ENCODE results near the gene GNG2.
A peak's percentile ranks its signal among the peaks of the same experiment; 100 is the strongest.

GNG2 gene

DNA sequence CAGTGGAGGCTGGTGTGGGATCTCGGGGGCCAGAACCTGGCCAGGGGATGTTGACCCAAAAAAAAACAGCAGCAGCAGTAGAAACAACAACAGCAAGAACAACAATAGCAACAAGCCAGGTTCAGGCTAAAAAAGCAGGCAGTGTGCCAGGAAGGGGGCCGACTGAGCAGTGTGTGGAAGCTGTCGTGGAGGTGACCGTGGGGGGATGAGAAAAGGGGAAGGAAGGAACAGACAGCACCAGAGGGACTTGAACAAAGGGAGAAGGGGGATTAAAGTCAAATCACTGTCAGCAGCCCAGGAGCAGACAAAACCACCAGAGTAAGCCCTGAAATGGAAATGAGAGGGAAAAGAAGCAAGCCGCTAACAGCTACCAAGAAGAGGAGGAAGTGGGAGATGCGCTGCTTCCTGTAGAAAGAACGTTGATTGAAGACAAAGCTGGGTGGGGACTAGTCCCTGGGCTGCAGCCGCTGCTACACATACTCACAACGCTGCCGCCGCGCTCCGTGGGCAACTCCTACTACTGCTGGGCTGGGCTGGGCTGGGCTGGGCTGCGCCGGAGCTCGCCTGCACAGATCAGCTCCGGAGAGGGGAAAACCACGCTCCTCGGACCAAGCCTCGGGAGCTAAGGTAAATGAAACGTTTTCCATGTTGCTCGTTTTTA is at the start of gene GNG2:
GNG2 (plus strand) TSS at position 449 of the 661 bp plus-strand sequence. CDS start 90,067 bp downstream, outside the sequence.
- peak; percentile 82 for DNase-seq (ENCODE audit: low spot score)

DNA sequence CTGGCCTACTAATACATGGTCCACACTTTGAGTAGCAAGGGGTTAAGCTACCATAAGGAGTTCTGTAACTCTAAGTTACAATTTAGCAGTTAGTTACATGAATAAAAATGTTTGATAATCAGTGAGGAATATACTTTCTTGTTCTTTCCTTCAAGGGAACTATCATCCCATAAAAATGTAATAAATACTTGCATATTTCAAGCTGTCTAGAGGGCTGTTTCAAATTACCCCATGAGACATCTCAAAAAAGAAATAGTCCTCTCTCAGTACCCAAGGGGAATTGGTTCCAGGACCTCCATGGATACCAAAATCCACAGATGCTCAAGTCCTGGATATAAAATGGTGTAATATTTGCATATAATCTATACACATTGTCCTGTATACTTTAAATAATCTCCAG is 48.7 kb upstream of the GNG2 start:
- no peak for DNase-seq (ENCODE audit: low spot score)

DNA sequence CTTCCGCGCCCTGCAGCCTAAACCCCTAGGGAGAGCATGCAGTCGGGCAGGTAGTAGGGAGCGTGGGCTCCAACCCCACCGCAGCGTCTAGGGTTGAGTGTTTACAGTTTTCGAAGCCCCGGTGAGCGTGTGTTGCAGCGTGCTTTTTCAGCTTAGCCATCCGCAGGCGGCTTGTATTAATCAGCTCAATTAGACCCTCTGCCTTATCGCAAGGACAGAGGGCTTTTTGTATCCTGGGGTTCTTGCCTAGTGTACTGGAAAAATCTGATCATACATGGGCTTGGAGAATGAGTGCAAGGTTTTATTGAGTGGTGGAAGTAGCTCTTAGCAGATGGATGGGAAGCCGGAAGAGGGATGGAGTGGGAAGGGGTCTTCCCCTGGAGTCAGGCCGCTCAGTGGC is 44.4 kb upstream of the GNG2 start:
- no peak for DNase-seq (ENCODE audit: low spot score)

DNA sequence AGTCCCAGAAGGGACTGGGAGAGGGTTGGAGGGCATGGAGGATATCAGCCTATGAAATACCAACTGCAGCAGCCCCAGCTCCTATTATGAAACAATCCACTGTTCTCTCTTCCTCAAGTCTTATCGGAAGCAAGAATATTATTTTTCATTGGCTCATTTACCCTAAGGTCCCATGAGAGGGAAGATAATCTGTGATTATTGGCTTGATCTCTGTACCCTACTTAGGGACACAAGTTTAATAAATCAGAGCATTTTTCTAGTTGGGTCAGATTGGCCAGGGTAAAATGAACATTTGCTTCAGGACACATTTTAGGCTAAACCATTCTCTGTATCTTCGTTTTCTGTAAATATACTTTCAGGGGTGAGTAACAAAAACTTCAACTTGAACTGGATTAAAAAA is 43.1 kb upstream of the GNG2 start:
- DNase-seq (ENCODE audit: low spot score), result no peak

DNA sequence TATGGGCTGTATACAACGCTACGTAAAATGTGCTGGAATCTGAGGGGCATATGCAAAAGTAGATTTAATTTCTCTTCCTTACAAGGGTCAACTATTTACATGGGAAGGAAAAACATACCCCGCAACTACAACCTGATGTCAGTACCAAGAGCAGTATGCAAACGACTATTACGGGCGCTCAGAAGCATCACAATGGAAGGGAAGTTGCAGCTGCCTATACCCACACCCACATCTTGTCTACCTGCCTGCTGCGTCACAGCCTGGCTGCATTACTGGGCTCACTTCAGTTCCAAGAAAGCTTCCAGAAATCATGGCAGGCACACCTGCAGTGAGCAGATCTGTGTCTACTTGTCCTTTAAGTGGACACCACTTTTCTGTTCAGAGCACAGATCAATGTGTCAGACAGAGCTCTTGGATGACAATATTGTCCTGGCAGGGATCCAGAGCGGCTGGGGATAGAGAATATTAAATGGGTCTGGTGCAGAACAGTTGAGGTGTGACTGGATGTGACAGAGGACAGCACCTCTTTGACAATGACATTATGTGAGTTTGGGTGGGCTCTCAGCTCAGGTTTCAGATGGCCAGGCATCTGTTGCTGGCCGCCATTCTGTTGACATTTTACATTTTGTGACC is 41.5 kb upstream of the GNG2 start:
- DNase-seq (ENCODE audit: low spot score), result no peak

DNA sequence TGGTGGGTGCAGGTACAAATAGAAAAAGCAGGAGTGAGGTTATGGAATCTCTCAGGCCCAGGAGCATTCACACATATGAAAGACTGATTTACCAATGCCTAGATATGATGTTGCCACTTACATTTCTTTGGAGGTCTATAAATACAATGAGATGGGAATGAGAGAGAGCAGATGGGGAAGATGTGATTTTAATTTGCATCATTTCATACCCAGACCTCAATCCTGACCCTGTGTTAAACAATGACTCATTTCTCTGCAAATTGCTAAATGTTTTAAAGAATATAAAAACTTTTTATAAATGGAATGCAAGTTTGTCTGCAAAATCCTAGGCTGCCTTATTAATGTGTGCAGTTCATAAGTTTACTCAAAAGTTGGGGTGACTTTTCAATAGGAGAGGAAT is 38.6 kb upstream of the GNG2 start:
- DNase-seq (ENCODE audit: low spot score), result no peak

DNA sequence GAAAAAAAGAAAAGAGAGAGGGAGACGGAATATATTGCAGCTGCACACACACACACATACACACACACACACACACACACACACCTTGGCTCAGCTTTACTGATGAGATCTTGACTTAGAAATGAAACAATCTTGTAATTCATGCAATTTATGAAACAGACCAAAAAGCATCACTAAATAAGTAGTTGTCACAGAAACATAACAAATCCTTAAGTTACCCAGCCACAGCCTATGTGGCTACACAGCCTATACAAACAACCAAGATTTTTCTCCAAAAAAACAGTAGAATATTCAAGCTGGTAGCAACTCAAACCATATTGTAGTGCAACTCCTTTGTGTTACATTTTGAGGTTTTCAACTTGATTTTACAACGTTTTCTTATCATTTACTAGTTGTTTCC is 37.9 kb upstream of the GNG2 start:
- no peak for DNase-seq (ENCODE audit: low spot score)

DNA sequence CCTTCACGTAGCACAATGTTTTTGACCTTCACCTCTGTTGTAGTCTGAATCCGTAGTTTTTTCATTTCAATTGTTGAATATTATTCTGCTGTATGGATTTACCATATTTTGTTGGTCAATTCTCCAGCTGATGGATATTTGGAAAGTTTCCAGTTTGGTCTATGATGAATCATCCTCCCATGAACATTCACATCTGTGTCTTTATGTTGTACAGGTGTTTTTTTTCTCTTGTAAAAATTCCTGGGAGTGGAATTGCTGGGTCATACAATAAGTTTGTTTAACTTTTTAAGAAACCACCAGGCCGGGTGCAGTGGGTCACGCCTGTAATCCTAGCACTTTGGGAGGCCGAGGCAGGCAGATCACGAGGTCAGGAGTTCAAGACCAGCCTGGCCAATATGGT is 36.7 kb upstream of the GNG2 start:
- no peak for DNase-seq (ENCODE audit: low spot score)

DNA sequence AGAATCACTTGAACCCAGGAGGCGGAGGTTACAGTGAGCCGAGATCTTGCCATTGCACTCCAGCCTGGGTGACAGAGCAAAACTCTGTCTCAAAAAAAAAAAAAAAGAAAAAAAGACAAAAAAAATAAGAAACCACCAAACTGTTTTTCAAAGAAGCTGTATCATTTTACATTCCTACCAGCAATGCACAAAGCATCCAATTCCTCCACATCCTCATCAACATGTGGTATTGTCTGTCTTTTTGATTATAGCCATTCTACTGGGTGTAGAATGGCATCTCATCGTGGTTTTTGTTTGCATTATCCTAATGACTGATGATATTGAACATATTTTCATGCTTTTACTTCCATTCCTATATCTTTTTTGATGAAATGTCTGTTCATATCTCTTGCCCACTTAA is 36.2 kb upstream of the GNG2 start:
- DNase-seq (ENCODE audit: low spot score), result no peak

DNA sequence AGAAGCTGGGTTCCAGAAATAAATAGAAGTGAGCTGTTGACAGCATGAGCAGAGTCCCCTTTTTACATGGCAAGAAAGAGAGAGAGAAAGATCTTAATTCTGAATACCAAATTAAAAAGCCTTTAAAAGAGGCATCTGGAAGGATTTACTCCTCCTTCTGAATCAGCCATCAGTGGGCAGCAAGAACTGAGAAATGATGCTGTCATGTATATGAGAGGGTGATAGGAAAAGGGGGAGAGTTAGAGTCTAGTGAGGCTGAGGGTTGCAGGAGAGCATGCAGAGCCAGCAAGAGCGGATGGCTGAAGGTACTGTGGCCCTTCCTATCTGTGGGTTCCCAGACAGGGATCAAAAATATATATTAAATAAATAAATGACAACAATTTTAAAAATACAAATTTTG is 34.5 kb upstream of the GNG2 start:
- no peak for DNase-seq (ENCODE audit: low spot score)

DNA sequence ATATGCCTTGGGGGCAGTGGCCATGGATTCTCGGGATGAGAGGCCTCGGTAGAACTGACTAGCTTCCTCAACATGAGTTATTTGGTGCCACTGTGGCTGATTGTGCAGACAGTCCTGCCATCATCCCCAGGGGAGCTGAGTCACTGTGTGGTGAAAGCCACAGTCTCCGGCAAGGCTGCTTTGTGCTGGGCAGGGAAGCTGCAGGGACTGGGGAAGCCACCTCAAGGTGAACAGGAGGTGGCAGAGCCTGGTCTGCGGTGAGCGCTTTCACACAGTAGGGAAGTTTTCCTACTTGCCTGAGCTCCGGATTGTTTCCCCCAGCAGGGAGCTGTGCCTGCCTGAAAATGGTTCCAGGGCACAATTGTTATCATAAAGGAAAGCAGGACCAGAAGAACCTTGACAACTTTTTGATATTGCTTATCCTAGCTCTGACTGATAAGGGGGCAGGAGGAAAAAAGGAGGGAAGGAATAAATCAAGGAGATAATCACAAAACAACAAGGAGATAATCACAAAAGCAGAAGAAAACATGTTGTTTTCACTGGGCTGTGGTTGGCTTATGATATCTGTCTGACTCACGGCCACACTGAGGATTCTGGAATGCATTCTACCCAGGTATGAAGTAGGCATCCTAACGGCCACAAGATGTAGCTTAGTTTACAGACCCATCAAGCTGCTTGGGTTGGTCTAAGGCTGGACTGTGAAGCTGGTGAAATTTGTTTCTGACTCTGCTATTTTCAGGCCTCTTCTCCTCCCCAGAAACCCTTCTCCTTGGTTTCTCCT is 32.2 kb upstream of the GNG2 start:
- no peak for DNase-seq (ENCODE audit: low spot score)

DNA sequence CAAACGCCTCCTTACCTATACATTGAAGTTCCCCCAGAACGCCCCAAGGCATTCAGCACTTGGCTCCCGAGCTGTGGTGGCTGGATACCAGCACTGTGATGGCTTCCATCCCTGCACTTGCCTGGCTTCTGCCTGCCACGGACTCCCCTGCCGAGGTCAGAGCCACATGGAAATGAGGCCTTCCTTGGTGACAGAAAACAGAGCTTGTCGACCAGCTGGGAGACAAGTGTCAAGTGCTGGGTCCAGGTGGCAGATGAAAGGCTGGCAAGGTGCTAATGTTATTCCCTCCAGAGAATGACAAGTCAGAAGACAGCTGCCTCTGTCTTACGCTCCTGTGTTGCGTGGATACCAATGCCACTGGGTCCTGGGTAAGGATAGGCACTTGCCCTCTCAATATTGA is 26.2 kb upstream of the GNG2 start:
- no peak for DNase-seq (ENCODE audit: low spot score)

DNA sequence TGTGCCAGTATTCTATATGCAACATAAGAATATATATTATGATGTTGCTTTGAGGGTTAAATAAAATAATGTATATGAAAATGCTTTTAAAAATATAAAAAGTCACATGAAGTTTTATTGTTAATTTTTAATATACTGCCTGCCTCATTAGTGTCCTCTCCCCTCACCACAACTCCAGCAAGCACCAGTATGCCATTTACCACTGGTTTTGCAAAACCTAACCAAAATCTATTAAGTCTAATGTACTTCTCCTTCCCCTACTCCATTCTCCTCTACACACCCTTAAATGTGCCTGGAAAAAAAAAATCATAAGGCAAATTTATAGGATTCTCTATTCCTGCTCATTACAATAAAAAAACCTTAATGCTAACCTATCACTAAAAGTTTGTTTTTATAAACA is 24.0 kb upstream of the GNG2 start:
- DNase-seq (ENCODE audit: low spot score), result no peak

DNA sequence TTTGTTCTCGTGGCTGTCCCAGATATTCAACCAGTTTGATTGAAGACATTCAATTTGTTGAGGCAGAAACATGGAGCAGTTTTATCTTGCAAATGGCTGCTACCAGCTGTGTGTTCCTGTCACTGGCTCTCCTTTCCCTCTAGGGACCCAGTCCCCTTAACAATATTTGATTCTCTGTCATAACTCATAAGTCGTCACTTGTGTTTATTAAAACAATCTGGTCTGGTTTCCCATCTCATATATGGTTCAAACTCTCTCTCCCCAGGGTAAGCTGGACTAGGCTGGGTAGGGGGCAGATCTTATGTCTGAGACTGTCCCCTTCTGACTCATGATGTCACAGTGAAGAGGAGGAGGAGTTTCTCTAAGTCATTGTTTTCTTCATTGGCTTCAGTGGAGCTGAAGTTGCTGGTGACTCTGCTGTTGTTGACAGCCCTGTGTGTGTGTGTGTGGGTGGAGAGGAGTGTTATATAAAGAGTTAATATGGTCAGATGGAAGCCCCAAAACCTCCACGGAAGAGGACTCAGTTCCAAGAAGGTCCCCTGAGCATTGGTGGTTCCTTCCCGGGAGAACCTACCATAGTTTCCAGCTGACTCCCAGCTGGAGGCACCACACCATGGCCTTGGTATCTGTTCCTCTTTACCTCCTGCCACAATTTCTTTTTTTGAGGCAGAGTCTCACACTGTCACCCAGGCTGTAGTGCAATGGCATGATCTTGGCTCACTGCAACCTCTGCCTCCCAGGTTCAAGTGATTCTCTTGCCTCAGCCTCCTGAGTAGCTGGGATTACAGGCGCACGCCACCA is 16.1 kb upstream of the GNG2 start:
- no peak for DNase-seq (ENCODE audit: low spot score)

DNA sequence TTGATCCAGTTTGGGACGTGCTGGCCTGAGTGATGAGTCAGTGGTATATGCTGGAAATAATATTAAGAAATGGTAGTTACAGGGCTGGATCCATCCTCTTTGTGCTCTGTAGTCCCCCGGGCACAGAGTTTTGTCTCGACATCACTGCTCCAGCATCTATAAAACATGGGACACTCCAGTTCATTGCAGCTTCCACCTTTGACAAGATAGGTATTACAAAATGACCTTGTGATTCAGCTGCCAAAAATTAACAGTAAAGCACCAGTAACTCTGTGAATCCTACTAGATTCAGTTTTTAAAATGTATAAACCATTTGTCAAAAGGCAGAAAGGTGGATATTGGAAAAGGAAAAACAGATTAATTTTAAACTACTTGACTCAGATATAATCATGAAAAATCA is 14.6 kb upstream of the GNG2 start:
- no peak for DNase-seq (ENCODE audit: low spot score)

DNA sequence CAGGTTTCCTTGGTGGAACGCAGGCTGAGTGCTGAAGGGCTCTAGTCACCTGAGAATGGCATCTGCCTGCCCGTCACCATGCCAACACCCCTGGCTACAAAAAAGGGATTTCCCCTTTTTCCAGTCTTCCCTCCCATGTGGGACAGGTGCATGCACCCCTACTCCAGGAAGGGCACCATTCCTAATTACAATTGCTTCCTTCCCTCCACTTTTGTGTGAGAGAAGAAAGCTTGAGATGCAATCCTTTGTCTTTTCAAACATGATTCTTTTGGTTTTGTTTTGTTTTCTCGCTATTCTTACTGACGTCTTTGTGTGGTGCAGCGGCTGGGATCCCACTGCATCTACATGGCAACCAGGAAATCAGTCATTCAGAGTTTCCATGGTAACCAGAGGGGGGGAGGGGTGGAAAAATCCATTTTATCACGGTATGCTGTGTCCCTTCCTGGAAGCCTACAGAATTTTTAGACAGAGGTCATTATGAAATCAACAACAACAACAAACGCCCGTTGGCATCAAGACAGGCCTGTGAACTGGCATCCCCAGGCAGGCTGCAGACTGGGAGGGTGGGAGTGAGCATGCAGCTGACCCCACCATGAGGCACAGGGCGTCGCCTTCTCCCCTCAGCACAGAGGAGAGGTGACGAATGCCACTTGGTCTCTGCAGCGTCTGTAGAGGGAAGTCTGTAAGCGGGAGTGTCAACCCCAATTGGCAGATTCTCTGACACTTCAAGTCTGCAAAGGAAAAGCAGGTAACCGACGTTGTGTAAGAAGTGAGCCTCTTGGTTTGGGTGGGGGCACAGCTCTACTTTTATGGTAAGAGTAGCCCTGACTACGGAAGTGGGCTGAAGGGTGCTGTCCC is 13.6 kb upstream of the GNG2 start:
- DNase-seq (ENCODE audit: low spot score), result peak; percentile 76

DNA sequence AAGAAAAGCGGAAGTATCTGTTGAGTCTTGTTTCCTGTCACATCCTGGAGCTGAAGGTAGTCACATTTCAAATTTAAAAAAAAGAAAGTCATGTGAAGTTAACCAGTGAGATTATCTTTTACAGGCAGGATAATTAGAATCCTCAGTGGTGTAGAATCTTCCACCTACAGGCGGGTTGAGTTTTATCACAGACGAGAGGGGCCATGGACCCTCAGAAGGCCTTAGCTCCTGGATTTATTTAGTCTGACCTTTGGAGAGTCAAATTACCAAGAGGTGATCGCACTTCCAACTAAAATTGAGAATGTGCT is 13.0 kb upstream of the GNG2 start:
- DNase-seq (ENCODE audit: low spot score), result no peak

DNA sequence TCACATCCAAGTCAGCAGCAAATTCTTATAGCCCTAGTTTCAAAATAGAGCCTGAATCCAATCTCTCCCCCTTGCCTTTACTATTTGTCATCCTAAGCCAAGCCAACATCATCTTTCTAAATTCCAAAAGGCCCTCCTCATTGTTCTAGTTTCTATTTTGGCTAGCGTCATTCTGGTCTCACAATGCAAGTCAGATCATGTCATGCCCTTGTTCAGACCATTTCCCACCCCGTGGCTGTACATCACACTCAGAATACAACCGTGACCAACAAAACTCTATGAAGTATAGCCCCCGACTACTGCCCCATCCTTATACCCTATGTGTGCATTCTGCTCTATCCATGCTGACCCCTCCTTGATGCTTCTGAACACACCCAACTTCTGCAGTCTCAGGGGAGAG is 12.3 kb upstream of the GNG2 start:
- no peak for DNase-seq (ENCODE audit: low spot score)

DNA sequence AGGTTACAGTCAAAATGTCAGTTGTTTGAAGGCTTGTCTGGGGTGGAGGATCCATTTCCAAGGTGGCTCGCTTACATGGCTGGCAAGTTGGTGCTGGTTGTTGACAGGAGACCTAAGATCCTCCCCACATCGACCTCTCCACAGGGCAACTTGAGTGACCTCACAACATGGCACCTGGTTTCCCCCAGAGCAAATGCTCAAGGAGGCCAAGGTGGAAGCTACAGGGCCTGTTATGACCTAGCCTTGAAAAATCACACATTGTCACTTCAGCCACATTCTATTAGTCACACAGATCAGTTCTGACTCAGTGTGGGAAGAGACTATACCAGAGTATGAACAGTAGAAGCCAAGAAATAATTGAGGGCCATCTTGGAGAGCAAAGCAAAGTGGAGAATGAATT is 11.3 kb upstream of the GNG2 start:
- no peak for DNase-seq (ENCODE audit: low spot score)

DNA sequence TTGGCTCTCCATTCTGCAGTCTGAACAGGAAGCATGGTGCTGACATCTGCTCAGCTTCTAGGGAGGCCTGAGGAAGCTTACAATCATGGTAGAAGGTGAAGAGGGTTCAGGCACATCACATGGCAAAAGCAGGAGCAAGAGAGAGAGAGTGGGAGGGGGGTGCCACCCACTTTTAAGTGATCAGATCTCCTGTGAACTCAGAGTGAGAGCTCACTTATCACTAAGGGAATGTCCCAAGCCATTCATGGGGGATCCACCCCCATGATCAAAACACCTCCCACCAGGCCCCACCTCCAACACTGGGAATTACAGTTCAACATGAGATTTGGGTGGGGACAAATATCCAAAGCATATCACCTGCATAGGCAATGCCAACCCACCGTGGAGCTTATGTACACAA is 9.8 kb upstream of the GNG2 start:
- no peak for DNase-seq (ENCODE audit: low spot score)

DNA sequence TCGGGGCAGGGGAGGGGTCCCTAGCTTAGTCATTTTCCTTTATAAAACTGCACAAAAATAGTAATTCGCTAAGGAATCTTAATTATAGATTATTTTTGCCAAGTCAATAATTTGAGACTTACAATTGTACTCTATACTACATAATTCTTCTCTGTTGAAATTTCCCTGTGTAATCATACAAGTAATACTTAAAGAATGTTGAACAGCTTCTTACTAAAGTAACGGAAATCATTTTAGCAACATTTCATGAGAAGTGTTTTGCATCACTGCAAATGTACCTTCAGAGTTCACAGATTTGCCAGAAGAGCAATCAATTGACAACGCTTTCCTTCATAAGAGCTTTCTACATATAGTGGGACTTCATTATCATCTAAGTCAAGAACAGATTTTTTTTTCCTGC is 7.9 kb upstream of the GNG2 start:
- DNase-seq (ENCODE audit: low spot score), result no peak

DNA sequence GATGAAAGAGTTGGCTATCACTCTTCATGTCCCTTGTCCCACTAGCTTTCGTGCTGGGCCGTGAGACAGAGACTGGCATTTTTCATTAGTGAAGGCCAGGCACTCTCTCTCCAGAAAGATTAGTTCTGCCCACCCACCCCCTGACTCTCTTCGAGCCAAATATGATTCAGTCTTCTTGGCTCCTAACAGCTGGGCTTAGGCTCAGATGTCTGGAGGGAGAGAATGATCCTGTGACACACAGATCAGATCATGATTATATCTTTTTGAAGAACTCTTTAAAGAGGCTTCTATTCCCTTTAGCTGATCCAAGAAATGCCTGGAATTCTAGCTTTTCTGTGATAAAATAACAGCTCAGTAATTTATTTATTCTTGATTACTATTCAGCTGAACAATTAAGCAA is 5.2 kb upstream of the GNG2 start:
- DNase-seq (ENCODE audit: low spot score), result no peak
